Fibroblast of mammary gland (primary cell): ENCODE data around the gene SIK2.
A peak's percentile ranks its signal among the peaks of the same experiment; 100 is the strongest.

Experiments
- DNase-seq: peaks from one replicate; pipeline ENCODE4 v3.0.0-alpha.2; 2010; ENCODE audit warnings: low read depth
- H3K4me3 ChIP-seq: 2 replicates; pipeline ENCODE4 v1.5.1; 2011; ENCODE audit warnings: low read depth, mild to moderate bottlenecking, low read length, moderate library complexity; ENCODE audit not compliant: control insufficient read depth
- CTCF ChIP-seq: conservative IDR thresholded peaks from 2 replicates; pipeline ENCODE4 v1.5.1; 2011; ENCODE audit warnings: low read depth, low read length, inconsistent platforms; ENCODE audit not compliant: control insufficient read depth, insufficient read depth

SIK2 gene

GRCh38 chr11:111697933-111698371 is 95.7 kb downstream of the SIK2 start:
- no peak for TF ChIP-seq CTCF
- no peak for DNase-seq
- no peak overlapping the region for H3K4me3 ChIP-seq

GRCh38 chr11:111698852-111699559 is 96.8 kb downstream of the SIK2 start:
- TF ChIP-seq CTCF = no peak
- DNase-seq = peak; percentile 91
- no peak overlapping the region for H3K4me3 ChIP-seq

- no peak for DNase-seq
- TF ChIP-seq CTCF = no peak
- H3K4me3 ChIP-seq = no peak overlapping the region
Measured at GRCh38 chr11:111699579-111700156, 97.4 kb downstream of the SIK2 start.

GRCh38 chr11:111700162-111700561 is 97.9 kb downstream of the SIK2 start:
- TF ChIP-seq CTCF = no peak

GRCh38 chr11:111702623-111703022 is 100.4 kb downstream of the SIK2 start:
- H3K4me3 ChIP-seq = no peak overlapping the region
- no peak for TF ChIP-seq CTCF
- DNase-seq = no peak

More at GRCh38 chr11:111700162-111700561, 97.9 kb downstream of the SIK2 start:
- no peak for DNase-seq
- no peak overlapping the region for H3K4me3 ChIP-seq

- TF ChIP-seq CTCF = no peak
- H3K4me3 ChIP-seq = no peak overlapping the region
- no peak for DNase-seq
Measured at GRCh38 chr11:111703576-111703975, 101.3 kb downstream of the SIK2 start.
